B cell (primary cell): ENCODE measurements around the gene NR3C2. TPM values are rescaled to one million over a fixed set of nuclear protein-coding genes. Genes with fewer than 3 reads are reported as not detected.

Experiments used
- ATAC-seq: fragments of 200-7000 bp; cut with Tn5 transposase; one replicate; pipeline ENCODE4 v1.10.0; 2021; ENCODE audit warnings: low read depth, mild to moderate bottlenecking, moderate number of reproducible peaks, moderate library complexity
- CTCF ChIA-PET: fragments of 350-600 bp; sonication (Branson Sonifier 250); formaldehyde crosslinking; loops from one replicate; lab custom pipeline; 2021; ENCODE audit warnings: antibody characterized with exemption, inconsistent platforms; lab: Charles Lee
- POLR2A ChIA-PET: fragments of 350-600 bp; sonication (Branson Sonifier 250); formaldehyde crosslinking; loops from one replicate; lab custom pipeline; 2021; ENCODE audit warnings: antibody characterized with exemption; lab: Charles Lee
- DNase-seq: peaks from one replicate; pipeline ENCODE4 v3.0.0; 2013
- H2AFZ ChIP-seq: 2 replicates; pipeline ENCODE4 v1.6.1; 2012; ENCODE audit warnings: mild to moderate bottlenecking, low read depth, low read length; ENCODE audit not compliant: insufficient read depth, poor library complexity, severe bottlenecking
- H3K27ac ChIP-seq, 2 donors: 1 replicate in 1 of 2; 2 replicates in 1 of 2; pipeline ENCODE4 v1.5.1; 2012 to 2013; ENCODE audit warnings: low read length in 2 of 2, mild to moderate bottlenecking in 2 of 2, moderate library complexity in 1 of 2
- H3K27me3 ChIP-seq, 4 experiments: fragments of 200-600 bp in 1 of 4; sonication (generic) in 1 of 4; replicated peaks in 1 of 4; 1 replicate in 2 of 4; 2 replicates in 2 of 4; pipeline versions ENCODE4 v1.6.1 to v1.7.0; 2013 to 2016; ENCODE audit warnings: low read length in 3 of 4, mild to moderate bottlenecking in 2 of 4, mixed read lengths in 1 of 4, moderate library complexity in 1 of 4; ENCODE audit not compliant: insufficient read depth in 4 of 4, control insufficient read depth in 3 of 4; ENCODE audit errors: control extremely low read depth in 1 of 4
- H3K36me3 ChIP-seq, 2 experiments: replicated peaks in 1 of 2; 1 replicate in 1 of 2; 2 replicates in 1 of 2; pipeline versions ENCODE4 v1.6.1 to v1.7.1; 2013; ENCODE audit warnings: low read length in 1 of 2; ENCODE audit not compliant: insufficient read depth in 2 of 2, control insufficient read depth in 1 of 2; ENCODE audit errors: control extremely low read depth in 1 of 2, extremely low read depth in 1 of 2
- H3K4me1 ChIP-seq, 2 donors: fragments of 200-600 bp in 1 of 2; sonication (generic) in 1 of 2; 1 replicate in 1 of 2; 2 replicates in 1 of 2; pipeline versions ENCODE4 v1.5.1 to v1.6.1; 2013 to 2017; ENCODE audit warnings: low read length in 2 of 2; ENCODE audit not compliant: control insufficient read depth in 2 of 2, insufficient read depth in 2 of 2
- H3K4me2 ChIP-seq: replicated peaks from 2 replicates; pipeline ENCODE3; 2012; ENCODE audit warnings: mild to moderate bottlenecking, low read depth, low read length; ENCODE audit not compliant: poor library complexity, severe bottlenecking
- H3K4me3 ChIP-seq, 5 experiments: fragments of 200-600 bp in 1 of 5; sonication (generic) in 1 of 5; 1 replicate in 3 of 5; 2 replicates in 2 of 5; pipeline versions ENCODE4 v1.5.1 to v1.7.0; 2011 to 2016; ENCODE audit warnings: low read length in 4 of 5, mild to moderate bottlenecking in 4 of 5, low read depth in 2 of 5, control low read depth in 1 of 5, moderate library complexity in 1 of 5; ENCODE audit not compliant: insufficient read depth in 1 of 5; ENCODE audit errors: control extremely low read depth in 1 of 5, extremely low read depth in 1 of 5
- H3K79me2 ChIP-seq: fragments of 200-600 bp; sonication (generic); one replicate; pipeline ENCODE4 v1.6.0; 2016; ENCODE audit warnings: low read length; ENCODE audit not compliant: control insufficient read depth, insufficient read depth
- H3K9ac ChIP-seq: fragments of 200-600 bp; sonication (generic); 2 replicates; pipeline ENCODE4 v1.6.1; 2017; ENCODE audit warnings: mild to moderate bottlenecking, low read length, moderate library complexity
- H3K9me3 ChIP-seq, 3 donors: one replicate each; pipeline versions ENCODE4 v1.6.1 to v1.7.1; 2013; ENCODE audit warnings: low read length in 2 of 3; ENCODE audit not compliant: control insufficient read depth in 2 of 3, insufficient read depth in 1 of 3; ENCODE audit errors: control extremely low read depth in 1 of 3
- H4K20me1 ChIP-seq: 2 replicates; pipeline ENCODE4 v1.6.0; 2012; ENCODE audit warnings: mild to moderate bottlenecking, low read length; ENCODE audit not compliant: insufficient read depth, control insufficient read depth, poor library complexity, severe bottlenecking
- H3K27ac Mint-ChIP-seq: one replicate; pipeline ENCODE4 v1.8.0; 2021; ENCODE audit warnings: mixed read lengths
- H3K27me3 Mint-ChIP-seq: one replicate; pipeline ENCODE4 v1.8.0; 2021; ENCODE audit warnings: mixed read lengths
- H3K4me1 Mint-ChIP-seq: one replicate; pipeline ENCODE4 v1.8.0; 2021; ENCODE audit warnings: mixed read lengths
- H3K4me3 Mint-ChIP-seq: one replicate; pipeline ENCODE4 v1.8.0; 2021; ENCODE audit warnings: mixed read lengths
- H3K9me3 Mint-ChIP-seq: one replicate; pipeline ENCODE4 v1.8.0; 2022; ENCODE audit warnings: mixed read lengths; ENCODE audit not compliant: insufficient read depth
- EZH2 ChIP-seq: IDR thresholded peaks from 2 replicates; pipeline ENCODE4 v1.6.1; 2012; ENCODE audit warnings: borderline replicate concordance, low read depth, mild to moderate bottlenecking, moderate library complexity, low read length; ENCODE audit not compliant: insufficient read depth, poor library complexity, severe bottlenecking
- WGBS: methylation state at CpG from one replicate; pipeline ENCODE4 v1.1.5; 2013; ENCODE audit warnings: missing lambda C conversion rate; ENCODE audit not compliant: insufficient coverage; 5-methylcytosine and 5-hydroxymethylcytosine counted together
- intact Hi-C: fragments of 100-400 bp; cut with micrococcal nuclease; formaldehyde crosslinking; loops from one replicate; pipeline ENCODE4 v1.10.0; 2022
- polyA plus RNA-seq: library from polyadenylated mRNA; depleted of rRNA; stranded (reverse); fragments of >200 nt; gene quantifications from 2 replicates; pipeline ENCODE4 v1.2.3, GENCODE V29; 2012
- total RNA-seq, 2 donors: library from RNA; stranded (reverse); fragments of 120-200 nt in 1 of 2; gene quantifications; 1 replicate in 1 of 2; 2 replicates in 1 of 2; pipeline versions ENCODE4 v1.2.3 to v1.2.4, GENCODE V29; 2013 to 2022
- TF ChIP-seq, protein P1 (sequence below): fragments of 200-600 bp; IDR thresholded peaks from one replicate; pipeline ENCODE4 v1.8.0; 2022; ENCODE audit warnings: antibody characterized with exemption, mild to moderate bottlenecking

NR3C2 gene
- total and polyA plus RNA-seq, 2 donors (not counting 1 experiment from before 2014, with no cell fraction given), result 6.7 to 19.3 TPM

DNA sequence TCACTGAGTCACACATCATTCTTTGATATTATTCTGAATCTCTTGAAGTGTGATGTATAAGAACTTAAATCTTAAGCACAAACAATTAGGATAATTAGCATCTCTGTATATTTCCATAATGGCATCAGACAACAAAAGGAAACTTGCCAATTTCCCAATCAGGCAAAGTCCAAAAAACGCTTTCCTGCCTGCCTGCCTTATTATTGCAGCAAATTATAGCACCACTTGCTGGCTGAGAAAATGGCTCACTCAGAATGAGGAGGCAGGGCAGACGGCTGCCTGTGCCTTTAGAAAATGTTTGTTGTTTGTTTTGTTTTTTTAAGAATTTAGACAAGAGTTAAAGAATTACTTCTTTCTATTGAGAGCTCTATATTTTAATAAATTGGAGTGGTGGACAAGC lies 27.7 kb upstream of the NR3C2 start:
- Mint-ChIP-seq H3K4me1 (no peaks in the 10 kb centered on the region), H3K27me3 (peaks cover 3% of the 10 kb centered on the region), H3K9me3 (no peaks in the 10 kb centered on the region), H3K4me3 (no peak overlapping the region), H3K27ac (no peak overlapping the region)
- Histone ChIP-seq H3K4me3 (no peak overlapping the region), H3K36me3 (no peaks in the 10 kb centered on the region), H3K4me2 (no peak overlapping the region), H3K27me3 (no peaks in the 10 kb centered on the region), H3K27ac (no peak overlapping the region), H2AFZ (no peak overlapping the region), H3K4me1 (no peaks in the 10 kb centered on the region), H4K20me1 (no peaks in the 10 kb centered on the region), H3K79me2 (no peaks in the 10 kb centered on the region), H3K9ac (no peak overlapping the region), H3K9me3 (peaks cover 0 to 7% (median 0%) of the 10 kb centered on the region in 3 donors)
- no peak for DNase-seq
- no CpG with 5 or more reads among the region's 2 CpGs for WGBS
- intact Hi-C loops, result no loop called here
- ATAC-seq, result no peak
- TF ChIP-seq, protein P1, sequence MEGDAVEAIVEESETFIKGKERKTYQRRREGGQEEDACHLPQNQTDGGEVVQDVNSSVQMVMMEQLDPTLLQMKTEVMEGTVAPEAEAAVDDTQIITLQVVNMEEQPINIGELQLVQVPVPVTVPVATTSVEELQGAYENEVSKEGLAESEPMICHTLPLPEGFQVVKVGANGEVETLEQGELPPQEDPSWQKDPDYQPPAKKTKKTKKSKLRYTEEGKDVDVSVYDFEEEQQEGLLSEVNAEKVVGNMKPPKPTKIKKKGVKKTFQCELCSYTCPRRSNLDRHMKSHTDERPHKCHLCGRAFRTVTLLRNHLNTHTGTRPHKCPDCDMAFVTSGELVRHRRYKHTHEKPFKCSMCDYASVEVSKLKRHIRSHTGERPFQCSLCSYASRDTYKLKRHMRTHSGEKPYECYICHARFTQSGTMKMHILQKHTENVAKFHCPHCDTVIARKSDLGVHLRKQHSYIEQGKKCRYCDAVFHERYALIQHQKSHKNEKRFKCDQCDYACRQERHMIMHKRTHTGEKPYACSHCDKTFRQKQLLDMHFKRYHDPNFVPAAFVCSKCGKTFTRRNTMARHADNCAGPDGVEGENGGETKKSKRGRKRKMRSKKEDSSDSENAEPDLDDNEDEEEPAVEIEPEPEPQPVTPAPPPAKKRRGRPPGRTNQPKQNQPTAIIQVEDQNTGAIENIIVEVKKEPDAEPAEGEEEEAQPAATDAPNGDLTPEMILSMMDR, result no peak
- TF ChIP-seq EZH2, result no peak
- CTCF ChIA-PET, result interaction anchor here (1.0 kb wide), 1 partner anchor 22 kb away, joined by 3 read pairs; no protein-coding TSS in a partner anchor
- POLR2A ChIA-PET, result no interaction called here

DNA sequence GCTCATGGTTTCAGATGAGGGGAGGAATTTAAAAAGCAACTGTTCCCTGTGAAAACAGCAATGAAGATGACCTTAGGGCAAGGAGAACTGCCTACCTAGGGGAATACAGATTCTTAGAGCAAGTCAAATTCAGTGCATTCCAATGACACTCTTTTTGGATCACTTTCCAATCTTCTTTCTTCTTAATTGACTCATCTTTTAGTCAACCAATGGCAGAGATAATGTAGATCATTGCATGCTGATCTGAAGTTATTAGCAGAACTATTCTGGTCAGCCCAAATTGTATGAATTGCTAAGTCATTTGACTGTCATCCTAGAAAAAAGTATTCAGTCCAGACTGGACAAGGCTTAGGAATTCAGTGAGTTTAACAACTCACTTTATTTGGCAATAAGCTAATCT lies 12.6 kb upstream of the NR3C2 start:
- Histone ChIP-seq H3K9me3 (no peaks in the 10 kb centered on the region), H3K79me2 (no peaks in the 10 kb centered on the region), H3K4me3 (no peak overlapping the region), H3K4me2 (no peak overlapping the region), H3K27me3 (peaks cover 0 to 2% (median 0%) of the 10 kb centered on the region in 4 experiments), H3K36me3 (no peaks in the 10 kb centered on the region), H2AFZ (no peak overlapping the region), H3K9ac (no peak overlapping the region), H3K4me1 (no peaks in the 10 kb centered on the region), H4K20me1 (no peaks in the 10 kb centered on the region), H3K27ac (no peak overlapping the region)
- ChIA-PET POLR2A (no interaction called here), CTCF (no interaction called here)
- Mint-ChIP-seq H3K27me3 (peaks cover 14% of the 10 kb centered on the region), H3K4me3 (no peak overlapping the region), H3K4me1 (no peaks in the 10 kb centered on the region), H3K27ac (no peak overlapping the region), H3K9me3 (no peaks in the 10 kb centered on the region)
- TF ChIP-seq EZH2, result no peak
- TF ChIP-seq, protein P1, result no peak
- no peak for ATAC-seq
- DNase-seq, result no peak
- intact Hi-C loops, result no loop called here
